IPS-NIHi11 (cell line): ENCODE results near the gene RIMBP2.
"Not testable (repeated sequence)": the region's sequence is repeated elsewhere in the genome, so short reads cannot be mapped to it uniquely, and the experiment has no call there.

ENCODE experiments used
- DNase-seq: peaks from one replicate; pipeline ENCODE4 v3.0.0; 2012; ENCODE audit warnings: mixed read lengths, low spot score

RIMBP2 gene

GRCh38 chr12:130739571-130739970 is 23.5 kb upstream of the RIMBP2 start:
- no peak for DNase-seq

GRCh38 chr12:130738403-130738802 is 22.3 kb upstream of the RIMBP2 start:
- DNase-seq, result not testable (repeated sequence)

GRCh38 chr12:130737731-130738130 is 21.6 kb upstream of the RIMBP2 start:
- no peak for DNase-seq

- DNase-seq, result no peak
Observed at GRCh38 chr12:130729344-130729743, 13.2 kb upstream of the RIMBP2 start.

GRCh38 chr12:130728158-130729058 is 12.3 kb upstream of the RIMBP2 start:
- no peak for DNase-seq

- DNase-seq, result no peak
Observed at GRCh38 chr12:130719263-130719859, 3.3 kb upstream of the RIMBP2 start.

- no peak for DNase-seq
Observed at GRCh38 chr12:130717752-130718151, 1.7 kb upstream of the RIMBP2 start.

GRCh38 chr12:130716969-130717366 is 869 bp upstream of the RIMBP2 start:
- DNase-seq, result no peak

- no peak for DNase-seq
Observed at GRCh38 chr12:130715150-130715997, 725 bp downstream of the RIMBP2 start.

GRCh38 chr12:130714591-130715149 is 1.4 kb downstream of the RIMBP2 start:
- no peak for DNase-seq

GRCh38 chr12:130714091-130714590 is 2.0 kb downstream of the RIMBP2 start:
- no peak for DNase-seq

- no peak for DNase-seq
Observed at GRCh38 chr12:130713581-130713991, 2.5 kb downstream of the RIMBP2 start.

GRCh38 chr12:130712346-130713065 is 3.6 kb downstream of the RIMBP2 start:
- no peak for DNase-seq

GRCh38 chr12:130711756-130712155 is 4.3 kb downstream of the RIMBP2 start:
- no peak for DNase-seq

GRCh38 chr12:130710733-130711080 is 5.4 kb downstream of the RIMBP2 start:
- no peak for DNase-seq

GRCh38 chr12:130709971-130710732 is 5.9 kb downstream of the RIMBP2 start:
- DNase-seq, result no peak

- DNase-seq, result no peak
Observed at GRCh38 chr12:130709151-130709970, 6.7 kb downstream of the RIMBP2 start.

- no peak for DNase-seq
Observed at GRCh38 chr12:130708648-130709047, 7.5 kb downstream of the RIMBP2 start.

GRCh38 chr12:130707571-130707891 is 8.6 kb downstream of the RIMBP2 start:
- DNase-seq, result no peak
